GM23338 (cell line): ENCODE data around the gene FBXO45. TPM values are rescaled to one million over a fixed set of nuclear protein-coding genes. Genes with fewer than 3 reads are reported as not detected.
"Not testable (repeated sequence)": the region's sequence is repeated elsewhere in the genome, so short reads cannot be mapped to it uniquely, and the experiment has no call there.

Experiments used
- ATAC-seq: fragments of 200-7000 bp; cut with Tn5 transposase; 3 replicates; pipeline ENCODE4 v1.9.1; 2020
- DNase-seq: peaks from one replicate; pipeline ENCODE4 v3.0.0-alpha.2; 2015; ENCODE audit warnings: low spot score
- H2AFZ ChIP-seq: fragments of 200-600 bp; sonication (generic); 2 replicates; pipeline ENCODE4 v1.8.0; 2016; ENCODE audit warnings: antibody characterized with exemption, mild to moderate bottlenecking, moderate library complexity
- H3F3A ChIP-seq: fragments of 200-600 bp; sonication (generic); replicated peaks from 2 replicates; pipeline ENCODE4 v1.8.0; 2017; ENCODE audit warnings: antibody characterized with exemption, mixed run types, low read depth
- H3K27ac ChIP-seq: fragments of 200-600 bp; sonication (generic); 2 replicates; pipeline ENCODE4 v1.6.1; 2016; ENCODE audit warnings: low read depth
- H3K27me3 ChIP-seq: fragments of 200-600 bp; sonication (generic); 2 replicates; pipeline ENCODE4 v1.8.0; 2016; ENCODE audit warnings: mild to moderate bottlenecking, mixed run types, moderate library complexity; ENCODE audit not compliant: insufficient read depth
- H3K36me3 ChIP-seq: fragments of 200-600 bp; sonication (generic); 2 replicates; pipeline ENCODE4 v1.8.0; 2016; ENCODE audit warnings: mild to moderate bottlenecking; ENCODE audit not compliant: insufficient read depth
- H3K4me1 ChIP-seq: fragments of 200-600 bp; sonication (generic); 2 replicates; pipeline ENCODE4 v1.8.0; 2016; ENCODE audit warnings: mild to moderate bottlenecking, moderate library complexity; ENCODE audit not compliant: insufficient read depth
- H3K4me2 ChIP-seq: fragments of 200-600 bp; sonication (generic); 2 replicates; pipeline ENCODE4 v1.7.1; 2017; ENCODE audit warnings: mixed run types
- H3K4me3 ChIP-seq: fragments of 200-600 bp; sonication (generic); 2 replicates; pipeline ENCODE4 v1.6.1; 2016; ENCODE audit warnings: mixed run types
- H3K79me2 ChIP-seq: fragments of 200-600 bp; sonication (generic); replicated peaks from 2 replicates; pipeline ENCODE4 v1.8.0; 2017; ENCODE audit warnings: mild to moderate bottlenecking; ENCODE audit not compliant: insufficient read depth
- H3K9me2 ChIP-seq: fragments of 200-600 bp; sonication (generic); 2 replicates; pipeline ENCODE4 v1.8.0; 2017; ENCODE audit not compliant: insufficient read depth
- H4K20me1 ChIP-seq: fragments of 200-600 bp; sonication (generic); replicated peaks from 2 replicates; pipeline ENCODE4 v1.8.0; 2017; ENCODE audit warnings: mild to moderate bottlenecking; ENCODE audit not compliant: insufficient read depth
- H3K27ac Mint-ChIP-seq: 2 replicates; pipeline ENCODE4 v1.8.0; 2020; ENCODE audit warnings: inconsistent platforms, mild to moderate bottlenecking, moderate library complexity, mixed read lengths
- H3K27me3 Mint-ChIP-seq: 3 replicates; pipeline ENCODE4 v1.8.0; 2022; ENCODE audit warnings: low read depth, mild to moderate bottlenecking, moderate library complexity, mixed read lengths, inconsistent platforms; ENCODE audit not compliant: insufficient read depth, poor library complexity
- H3K36me3 Mint-ChIP-seq: 3 replicates; pipeline ENCODE4 v1.8.0; 2021; ENCODE audit warnings: low read depth, mild to moderate bottlenecking, inconsistent platforms, moderate library complexity, mixed read lengths
- H3K4me1 Mint-ChIP-seq: 3 replicates; pipeline ENCODE4 v1.8.0; 2020; ENCODE audit warnings: mild to moderate bottlenecking, inconsistent platforms, mixed read lengths
- H3K4me3 Mint-ChIP-seq: 3 replicates; pipeline ENCODE4 v1.8.0; 2021; ENCODE audit warnings: moderate library complexity, mild to moderate bottlenecking, inconsistent platforms, mixed read lengths
- H3K9me3 Mint-ChIP-seq: 3 replicates; pipeline ENCODE4 v1.8.0; 2020; ENCODE audit warnings: moderate library complexity, mild to moderate bottlenecking, inconsistent platforms, mixed read lengths
- EZH2 ChIP-seq: fragments of 200-600 bp; sonication (generic); IDR thresholded peaks from one replicate; pipeline ENCODE4 v1.8.0; 2017; ENCODE audit warnings: antibody characterized with exemption, mild to moderate bottlenecking, low read depth; ENCODE audit not compliant: unreplicated experiment
- POLR2AphosphoS5 ChIP-seq: IDR thresholded peaks from 2 replicates; pipeline ENCODE4 v1.6.1; 2016; ENCODE audit warnings: antibody characterized with exemption, low read depth
- STAT1 ChIP-seq: IDR thresholded peaks from one replicate; pipeline ENCODE4 v1.6.1; 2016; ENCODE audit warnings: antibody characterized with exemption; ENCODE audit not compliant: unreplicated experiment
- ZNF462 ChIP-seq: fragments of 250-450 bp; sonication (Bioruptor Pico); IDR thresholded peaks from 2 replicates; pipeline ENCODE4 v1.5.0; 2020; ENCODE audit warnings: mild to moderate bottlenecking, moderate library complexity
- polyA plus RNA-seq: library from polyadenylated mRNA; unstranded; fragments of >200 nt; fragmentation: Nextera tagmentation; extraction: Ambion mirVana; gene quantifications from 2 replicates; pipeline ENCODE4 v1.2.1, GENCODE V29; 2016
- total RNA-seq: library from RNA; depleted of rRNA; stranded (reverse); fragments of >200 nt; shearing (Covaris generic); gene quantifications from 2 replicates; pipeline ENCODE4 v1.2.3, GENCODE V29; 2014

The FBXO45 gene
- total and polyA plus RNA-seq, 2 experiments from 2014 or later, result 10.3 to 23.7 TPM

GRCh38 chr3:196596355-196596754 lies 27.9 kb downstream of the FBXO45 start:
- DNase-seq (no peak), ATAC-seq (peak; percentile 67)
- Histone ChIP-seq H3K4me3 (no peak overlapping the region), H3K27ac (no peak overlapping the region), H3K4me1 (no peaks in the 10 kb centered on the region), H3K4me2 (no peak overlapping the region), H2AFZ (0 out of 2 replicates have a peak overlapping the region, but pooled peaks have one; percentile 28), H3K9me2 (no peaks in the 10 kb centered on the region), H4K20me1 (no peaks in the 10 kb centered on the region), H3K27me3 (no peaks in the 10 kb centered on the region), H3K79me2 (no peaks in the 10 kb centered on the region), H3F3A (no peaks in the 10 kb centered on the region), H3K36me3 (no peaks in the 10 kb centered on the region)
- Mint-ChIP-seq H3K36me3 (no peaks in the 10 kb centered on the region; the same call in 2 of the 3 replicates), H3K4me1 (no peaks in the 10 kb centered on the region), H3K27ac (no peak overlapping the region), H3K9me3 (no peaks in the 10 kb centered on the region), H3K4me3 (no peak overlapping the region), H3K27me3 (peaks cover 2% of the 10 kb centered on the region)
- no peak for TF ChIP-seq ZNF462
- no peak for TF ChIP-seq POLR2AphosphoS5
- TF ChIP-seq STAT1, result no peak
- TF ChIP-seq EZH2, result no peak

GRCh38 chr3:196597971-196598733 lies 29.7 kb downstream of the FBXO45 start:
- not testable (repeated sequence) for H3K27ac ChIP-seq, H3K4me1 ChIP-seq, H4K20me1 ChIP-seq, H3K36me3 ChIP-seq, H3K4me3 ChIP-seq, ATAC-seq, H3F3A ChIP-seq, H3K9me3 Mint-ChIP-seq, H3K4me3 Mint-ChIP-seq, DNase-seq, H3K4me1 Mint-ChIP-seq, H3K79me2 ChIP-seq, H3K36me3 Mint-ChIP-seq, H3K27me3 Mint-ChIP-seq, H3K9me2 ChIP-seq, H3K27me3 ChIP-seq, H3K27ac Mint-ChIP-seq, H3K4me2 ChIP-seq
- peak overlapping the region; percentile 91 for H2AFZ ChIP-seq
